ENCODE measurements around the gene OPRD1.
"Not testable (repeated sequence)": the region's sequence is repeated elsewhere in the genome, so short reads cannot be mapped to it uniquely, and the experiment has no call there.

OPRD1 gene

DNA sequence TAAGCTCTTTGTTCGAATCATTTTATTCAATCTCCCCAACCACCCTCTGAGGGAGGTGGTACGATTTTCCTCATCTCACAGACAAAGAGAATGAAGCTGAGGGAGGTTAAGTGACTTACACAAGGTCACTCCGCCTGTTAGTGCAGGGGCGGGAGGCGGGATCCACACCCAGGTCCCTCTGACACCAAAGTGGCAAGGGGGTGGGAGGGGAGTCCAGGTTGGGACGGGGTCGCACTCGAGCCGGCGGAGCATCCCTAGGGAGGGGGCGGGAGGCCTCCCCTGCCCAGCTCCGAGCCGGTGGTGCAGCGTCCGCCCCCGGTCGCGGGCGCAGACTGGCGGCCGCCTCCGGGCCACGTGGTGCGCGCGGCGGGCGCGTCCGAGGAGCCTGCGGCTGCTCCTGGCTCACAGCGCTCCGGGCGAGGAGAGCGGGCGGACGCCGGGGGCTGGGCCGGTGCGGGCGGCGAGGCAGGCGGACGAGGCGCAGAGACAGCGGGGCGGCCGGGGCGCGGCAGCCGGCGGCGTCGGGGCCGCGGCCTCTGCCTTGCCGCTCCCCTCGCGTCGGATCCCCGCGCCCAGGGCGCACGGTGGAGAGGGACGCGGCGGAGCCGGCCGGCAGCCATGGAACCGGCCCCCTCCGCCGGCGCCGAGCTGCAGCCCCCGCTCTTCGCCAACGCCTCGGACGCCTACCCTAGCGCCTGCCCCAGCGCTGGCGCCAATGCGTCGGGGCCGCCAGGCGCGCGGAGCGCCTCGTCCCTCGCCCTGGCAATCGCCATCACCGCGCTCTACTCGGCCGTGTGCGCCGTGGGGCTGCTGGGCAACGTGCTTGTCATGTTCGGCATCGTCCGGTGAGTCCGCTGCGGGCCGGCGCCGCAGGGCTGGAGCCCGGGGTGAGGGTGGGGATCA lies at the start of gene OPRD1:
OPRD1 (plus strand) TSS at position 405 of the 903 bp plus-strand sequence; CDS start at position 619, 214 bp downstream.
- no peak for DNase-seq

- DNase-seq = no peak
Observed at GRCh38 chr1:28766532-28767183, 45.3 kb upstream of the OPRD1 start.

DNA sequence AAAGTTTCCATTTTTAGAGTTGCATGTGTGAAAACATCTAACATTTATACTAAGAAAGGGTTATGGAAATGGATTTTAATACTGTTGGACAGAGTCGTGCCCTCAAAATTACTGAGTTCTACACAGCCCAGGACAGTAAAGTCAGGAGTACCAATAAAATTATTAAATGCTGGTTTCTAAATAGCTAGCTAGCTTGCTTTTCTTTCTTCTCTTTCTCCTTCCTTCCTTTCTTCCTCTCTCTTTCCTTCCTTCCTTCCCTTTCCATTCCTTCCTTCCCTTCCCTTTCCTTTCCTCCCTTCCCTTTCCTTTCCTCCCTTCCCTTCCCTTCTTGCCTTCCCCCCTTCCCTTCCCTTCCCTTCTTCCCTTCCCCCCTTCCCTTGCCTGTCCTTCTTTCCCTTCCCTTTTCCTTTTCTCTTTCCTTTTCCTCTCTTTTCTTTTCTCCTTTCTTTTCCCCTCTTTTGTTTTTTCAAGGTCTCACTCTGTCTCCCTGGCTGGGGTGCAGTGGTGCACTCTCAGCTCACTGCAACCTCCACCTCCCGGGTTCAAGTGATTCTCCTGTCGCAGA lies 41.3 kb upstream of the OPRD1 start:
- DNase-seq = no peak

DNA sequence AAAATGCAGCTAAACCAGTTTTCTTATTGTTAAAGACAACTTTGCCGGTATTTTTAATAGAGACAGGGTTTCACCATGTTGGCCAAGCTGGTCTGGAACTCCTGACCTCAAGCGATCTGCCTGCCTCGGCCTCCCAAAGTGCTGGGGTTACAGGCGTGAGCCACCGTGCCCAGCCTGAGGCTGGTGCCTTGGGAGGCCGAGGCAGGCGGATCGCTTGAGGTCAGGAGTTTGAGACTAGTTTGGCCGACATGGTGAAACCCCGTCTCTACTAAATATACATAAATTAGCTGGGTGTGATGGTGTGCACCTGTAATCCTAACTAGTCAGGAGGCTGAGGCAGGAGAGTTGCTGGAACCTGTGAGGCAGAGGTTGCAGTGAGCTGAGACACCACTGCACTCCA lies 40.0 kb upstream of the OPRD1 start:
- DNase-seq = not testable (repeated sequence)

- DNase-seq = no peak
Observed at GRCh38 chr1:28773105-28773504, 38.9 kb upstream of the OPRD1 start.

DNA sequence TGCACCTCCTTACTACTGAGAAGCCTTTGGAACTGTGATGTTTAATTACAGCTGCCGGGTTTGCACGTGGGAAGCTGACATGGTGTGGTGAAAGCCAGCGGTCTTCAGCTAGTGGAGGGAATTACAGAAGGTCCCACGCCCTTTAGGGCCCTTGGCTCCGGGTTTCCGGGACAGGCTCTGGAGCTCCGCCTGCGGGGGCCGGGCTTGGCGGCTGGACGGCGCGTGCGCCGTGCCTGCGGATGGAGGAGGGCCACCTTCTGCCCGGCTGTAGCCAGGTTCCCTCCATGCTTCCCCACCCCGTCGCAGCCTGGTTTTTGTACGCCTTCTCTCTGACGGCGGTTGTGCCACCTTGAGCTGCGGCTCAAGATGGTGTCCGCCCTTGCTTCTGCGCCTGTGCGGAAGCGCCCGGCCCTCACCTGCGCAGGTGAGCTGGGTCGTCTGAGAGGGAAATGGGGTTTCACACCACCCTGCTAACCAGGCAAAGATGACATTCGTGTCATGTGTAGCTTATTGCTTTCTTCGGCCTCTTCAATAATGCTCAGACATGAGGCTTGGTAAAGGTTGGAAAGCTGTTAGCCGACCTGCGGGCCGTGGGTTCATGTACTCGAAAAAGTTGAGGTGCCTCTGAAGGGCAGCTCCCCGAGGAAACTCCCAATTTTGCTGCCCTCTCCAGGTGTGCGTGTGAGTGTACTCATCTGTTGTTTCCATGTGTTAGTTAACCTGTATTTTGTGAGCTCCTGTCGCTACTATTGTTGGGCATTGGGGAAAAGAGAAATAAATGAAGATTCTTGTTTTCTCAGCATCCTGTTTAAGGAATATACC lies 36.6 kb upstream of the OPRD1 start:
- no peak for DNase-seq

DNA sequence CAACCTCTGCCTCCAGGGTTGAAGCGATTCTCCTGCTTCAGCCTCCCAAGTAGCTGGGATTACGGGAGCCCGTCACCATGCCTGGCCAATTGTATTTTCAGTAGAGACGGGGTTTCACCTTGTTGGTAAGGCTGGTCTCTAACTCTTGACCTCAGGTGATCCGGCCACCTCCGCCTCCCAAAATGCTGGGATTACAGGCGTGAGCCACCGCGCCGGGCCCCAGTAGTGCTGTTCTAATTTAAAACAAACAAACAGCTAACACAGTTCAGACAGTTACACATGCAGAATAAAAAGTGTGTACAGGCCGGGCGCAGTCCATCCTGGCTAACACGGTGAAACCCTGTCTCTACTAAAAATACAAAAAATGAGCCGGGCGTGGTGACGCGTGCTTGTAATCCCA lies 35.6 kb upstream of the OPRD1 start:
- DNase-seq = no peak

DNA sequence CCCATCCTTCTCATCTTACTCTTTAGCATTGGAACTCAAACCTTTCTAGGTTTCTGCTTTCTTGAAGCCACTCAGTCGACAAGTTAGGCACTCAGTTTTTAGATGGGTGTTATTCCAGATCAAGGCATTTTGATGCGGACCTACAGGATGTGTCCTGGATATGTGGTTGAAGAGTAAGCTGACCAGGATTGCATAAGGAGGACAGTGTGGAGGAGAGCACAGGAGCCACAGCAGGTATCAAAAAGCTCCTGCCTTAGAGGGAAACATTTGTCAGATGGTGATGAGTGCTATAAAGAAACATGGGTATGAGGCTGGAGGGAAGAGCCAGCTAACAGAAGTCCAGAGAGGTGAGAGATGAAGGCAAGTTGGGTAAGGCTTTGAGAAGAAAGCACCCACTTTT lies 33.9 kb upstream of the OPRD1 start:
- no peak for DNase-seq

DNA sequence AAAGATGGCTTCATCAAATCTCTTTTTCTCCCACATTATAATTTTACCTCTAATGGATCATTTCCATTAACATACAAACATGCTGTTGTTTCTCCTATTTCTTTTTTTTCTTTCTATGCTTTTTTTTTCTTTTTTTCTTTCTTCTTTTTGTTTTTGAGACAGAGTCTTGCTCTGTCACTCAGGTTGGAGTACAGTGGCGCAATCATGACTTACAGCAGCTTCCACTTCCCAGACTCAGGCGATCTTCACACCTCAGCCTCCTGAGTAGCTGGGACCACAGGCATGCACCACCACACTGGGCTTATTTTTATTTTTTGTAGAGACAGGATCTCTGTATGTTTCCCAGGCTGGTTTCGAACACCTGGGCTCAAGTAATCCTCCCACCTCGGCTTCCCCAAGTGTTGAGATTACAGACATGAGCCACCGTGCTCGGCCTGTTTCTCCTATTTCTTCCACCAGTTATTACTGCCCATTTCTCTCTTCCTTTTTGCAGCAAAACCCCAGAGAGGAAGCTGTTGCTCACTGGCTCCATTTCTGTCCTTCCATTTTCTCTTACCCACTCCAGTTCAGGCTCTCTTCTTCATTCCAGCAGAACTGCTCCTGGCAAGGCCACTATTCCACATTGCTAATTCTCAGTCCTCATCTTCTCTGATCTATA lies 32.1 kb upstream of the OPRD1 start:
- DNase-seq = no peak

- DNase-seq = no peak
Observed at GRCh38 chr1:28781305-28781704, 30.7 kb upstream of the OPRD1 start.

GRCh38 chr1:28782011-28782410 lies 30.0 kb upstream of the OPRD1 start:
- no peak for DNase-seq

DNA sequence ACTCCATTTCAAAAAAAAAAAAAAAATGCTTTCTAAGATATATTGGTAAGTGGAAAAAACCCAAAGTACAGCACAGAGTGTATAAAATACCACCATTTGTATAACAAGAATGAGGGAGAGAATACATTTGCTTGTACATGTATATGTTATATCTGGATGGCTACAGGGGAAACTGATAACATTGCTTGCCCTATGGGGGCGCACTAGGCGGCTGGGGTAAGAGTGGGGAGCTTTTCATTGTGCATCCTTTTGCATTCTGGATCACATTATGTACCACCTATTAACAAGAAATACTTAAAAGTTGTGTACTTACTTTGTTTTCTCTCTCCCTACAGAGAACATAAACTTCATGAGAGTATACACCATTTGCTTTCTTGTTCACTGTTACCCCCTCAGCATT lies 28.6 kb upstream of the OPRD1 start:
- DNase-seq = no peak

GRCh38 chr1:28789412-28789811 lies 22.6 kb upstream of the OPRD1 start:
- DNase-seq = no peak

DNA sequence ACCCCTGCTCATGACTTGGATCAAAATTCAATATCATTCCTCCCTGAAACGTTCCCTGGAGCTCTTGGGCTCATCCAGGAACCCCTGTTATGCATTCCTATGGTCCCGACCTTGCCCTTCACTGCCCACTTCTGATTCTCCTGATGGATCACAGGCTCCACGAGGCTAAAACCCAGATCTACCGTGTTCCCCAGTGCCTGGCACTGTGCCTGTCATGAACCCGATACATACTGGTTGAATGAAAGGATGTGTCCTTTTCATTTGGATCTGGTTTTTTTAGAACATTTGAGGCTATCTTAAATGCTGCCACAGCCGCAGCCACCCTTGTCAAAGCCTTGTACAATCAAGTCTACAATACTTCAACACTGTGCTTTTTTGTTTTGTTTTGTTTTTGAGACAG lies 22.2 kb upstream of the OPRD1 start:
- no peak for DNase-seq

GRCh38 chr1:28790377-28791035 lies 21.5 kb upstream of the OPRD1 start:
- no peak for DNase-seq

GRCh38 chr1:28791929-28792328 lies 20.0 kb upstream of the OPRD1 start:
- DNase-seq = not testable (repeated sequence)

DNA sequence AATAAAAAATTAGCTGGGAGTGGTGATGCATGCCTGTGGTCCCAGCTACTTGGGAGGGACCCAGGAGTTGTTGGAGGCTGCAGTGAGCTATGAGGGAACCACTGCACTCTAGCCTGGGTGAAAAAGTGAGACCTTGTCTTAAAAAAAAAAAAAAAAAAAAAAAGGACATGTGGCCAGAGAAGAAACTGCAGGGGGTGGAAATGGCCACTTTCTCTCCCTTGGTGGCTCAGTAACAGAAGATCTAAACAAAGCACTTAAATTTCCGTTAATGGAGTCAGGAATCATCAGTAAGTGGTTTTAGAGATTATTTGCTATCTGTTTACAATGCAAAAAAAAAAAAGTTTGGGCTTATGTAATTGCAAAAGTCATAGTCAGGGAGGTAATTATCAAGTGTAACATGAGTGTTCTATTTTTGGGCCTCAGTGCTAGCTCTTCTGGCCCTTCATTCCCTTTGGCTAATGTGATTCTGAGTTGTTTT lies 19.3 kb upstream of the OPRD1 start:
- DNase-seq = no peak

- DNase-seq = not testable (repeated sequence)
Observed at GRCh38 chr1:28794582-28794981, 17.4 kb upstream of the OPRD1 start.

GRCh38 chr1:28796352-28797211 lies 15.4 kb upstream of the OPRD1 start:
- no peak for DNase-seq

DNA sequence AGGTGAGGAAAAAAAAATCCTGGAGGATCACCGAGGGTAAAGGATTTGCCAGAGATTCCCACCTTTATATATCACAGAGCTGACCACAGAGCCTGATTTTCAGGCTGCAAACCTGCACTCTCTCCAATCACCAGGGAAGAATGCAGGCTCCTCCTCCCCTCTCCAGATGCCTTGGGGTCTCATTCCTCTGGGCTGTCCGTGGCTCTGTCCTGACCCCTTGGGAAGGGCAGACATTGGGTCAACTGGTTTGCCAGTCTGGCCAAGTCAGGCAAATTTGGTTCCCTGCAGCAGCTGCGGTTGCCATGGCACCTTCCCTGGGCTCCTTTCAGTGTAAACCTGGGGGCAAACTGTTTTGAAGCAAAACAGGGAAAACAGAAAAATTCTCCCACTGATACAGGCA lies 11.6 kb upstream of the OPRD1 start:
- DNase-seq = no peak

DNA sequence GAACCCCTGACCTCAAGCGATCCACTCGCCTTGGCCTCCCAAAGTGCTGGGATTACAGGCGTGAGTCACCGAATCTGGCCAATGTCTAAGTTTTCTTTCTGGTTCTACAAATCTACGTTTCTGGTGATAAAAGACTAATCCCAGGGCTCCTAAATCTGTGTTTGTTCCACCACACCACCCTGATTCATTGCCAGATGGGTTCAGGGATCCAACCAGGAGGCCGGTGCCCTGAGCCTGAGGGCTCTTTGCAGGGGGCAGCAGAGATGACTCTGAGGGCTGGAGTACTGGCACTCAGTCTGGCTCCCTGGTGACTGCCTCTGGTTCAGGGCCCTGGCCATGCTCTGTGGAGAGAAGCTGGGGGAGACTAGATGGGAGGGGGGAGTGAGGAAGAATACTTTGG lies 10.5 kb upstream of the OPRD1 start:
- DNase-seq = no peak
